Astrocyte of the spinal cord (primary cell): ENCODE results near the gene ST3GAL3.

Experiments
- DNase-seq: peaks from one replicate; pipeline ENCODE4 v3.0.0; 2011; ENCODE audit warnings: low read depth, low spot score
- H3K4me3 ChIP-seq: 2 replicates; pipeline ENCODE4 v1.5.1; 2011; ENCODE audit warnings: low read depth, mild to moderate bottlenecking, low read length, moderate library complexity
- CTCF ChIP-seq: IDR thresholded peaks from 2 replicates; pipeline ENCODE4 v1.5.1; 2012; ENCODE audit warnings: low read depth, mild to moderate bottlenecking, low read length, inconsistent platforms
- in situ Hi-C: cut with HindIII; loops from 2 replicates; pipeline ENCODE4 v1.10.0; 2017; ENCODE audit warnings: low sequenced_read_pairs

The ST3GAL3 gene

GRCh38 chr1:43809097-43809673 lies 101.8 kb downstream of the ST3GAL3 start:
- no peak for TF ChIP-seq CTCF
- no peak for DNase-seq
- no peak overlapping the region for H3K4me3 ChIP-seq
- in situ Hi-C loops = no loop called here

- TF ChIP-seq CTCF = no peak
- H3K4me3 ChIP-seq = no peak overlapping the region
- in situ Hi-C loops = no loop called here
- no peak for DNase-seq
Observed at GRCh38 chr1:43812579-43812978, 105.2 kb downstream of the ST3GAL3 start.

GRCh38 chr1:43814401-43814800 lies 107.1 kb downstream of the ST3GAL3 start:
- no peak for TF ChIP-seq CTCF
- in situ Hi-C loops = no loop called here
- no peak overlapping the region for H3K4me3 ChIP-seq
- no peak for DNase-seq

GRCh38 chr1:43817304-43817939 lies 110.1 kb downstream of the ST3GAL3 start:
- TF ChIP-seq CTCF = no peak
- H3K4me3 ChIP-seq = no peak overlapping the region
- DNase-seq = no peak
- in situ Hi-C loops = no loop called here

GRCh38 chr1:43818691-43819090 lies 111.4 kb downstream of the ST3GAL3 start:
- in situ Hi-C loops = no loop called here
- no peak overlapping the region for H3K4me3 ChIP-seq
- TF ChIP-seq CTCF = no peak
- no peak for DNase-seq

GRCh38 chr1:43819357-43819756 lies 112.0 kb downstream of the ST3GAL3 start:
- in situ Hi-C loops = no loop called here
- no peak for TF ChIP-seq CTCF
- DNase-seq = no peak

More at GRCh38 chr1:43819357-43819756, 112.0 kb downstream of the ST3GAL3 start:
- H3K4me3 ChIP-seq = no peak overlapping the region
